Neural cell (in vitro differentiated cells): ENCODE measurements around the gene PSMB10. TPM values are rescaled to one million over a fixed set of nuclear protein-coding genes. Genes with fewer than 3 reads are reported as not detected.
"Not testable (repeated sequence)": the region's sequence is repeated elsewhere in the genome, so short reads cannot be mapped to it uniquely, and the experiment has no call there.

Source experiments
- H2AFZ ChIP-seq: fragments of 200-600, 300-800 bp; sonication (generic), shearing (Covaris generic); 2 replicates; pipeline ENCODE4 v1.6.0; 2014; ENCODE audit warnings: low read depth, mild to moderate bottlenecking, antibody characterized with exemption, low read length, moderate library complexity
- H3F3A ChIP-seq: fragments of 200-600 bp; shearing (Covaris generic); 2 replicates; pipeline ENCODE4 v1.6.1; 2016; ENCODE audit warnings: mild to moderate bottlenecking, moderate library complexity, mixed read lengths, antibody characterized with exemption, low read length; ENCODE audit not compliant: insufficient read depth, poor library complexity, severe bottlenecking
- H3K27ac ChIP-seq: fragments of 200-600, 300-800 bp; sonication (generic), shearing (Covaris generic); 2 replicates; pipeline ENCODE4 v1.5.1; 2014; ENCODE audit warnings: mild to moderate bottlenecking, low read length, moderate library complexity
- H3K27me3 ChIP-seq: fragments of 300-800, 200-600 bp; sonication (generic), shearing (Covaris generic); 2 replicates; pipeline ENCODE4 v1.6.0; 2014; ENCODE audit warnings: mild to moderate bottlenecking, low read depth, low read length, moderate library complexity; ENCODE audit not compliant: insufficient read depth
- H3K36me3 ChIP-seq: fragments of 300-800, 200-600 bp; sonication (generic), shearing (Covaris generic); 2 replicates; pipeline ENCODE4 v1.5.1; 2014; ENCODE audit warnings: mild to moderate bottlenecking, antibody characterized with exemption, low read length, moderate library complexity; ENCODE audit not compliant: insufficient read depth
- H3K4me2 ChIP-seq: fragments of 300-800, 200-600 bp; sonication (generic), shearing (Covaris generic); 2 replicates; pipeline ENCODE4 v1.6.0; 2014; ENCODE audit warnings: mild to moderate bottlenecking, low read length
- H3K4me3 ChIP-seq: fragments of 300-800, 200-600 bp; sonication (generic), shearing (Covaris generic); 2 replicates; pipeline ENCODE4 v1.5.1; 2014; ENCODE audit warnings: mild to moderate bottlenecking, low read length, moderate library complexity
- H3K79me2 ChIP-seq: fragments of 200-600 bp; shearing (Covaris generic); replicated peaks from 2 replicates; pipeline ENCODE4 v1.6.0; 2014; ENCODE audit warnings: mild to moderate bottlenecking, low read length, moderate library complexity; ENCODE audit not compliant: insufficient read depth
- H3K9ac ChIP-seq: fragments of 300-800, 200-600 bp; sonication (generic), shearing (Covaris generic); 2 replicates; pipeline ENCODE4 v1.6.1; 2016; ENCODE audit warnings: mild to moderate bottlenecking, low read length, mixed read lengths
- H3K9me2 ChIP-seq: fragments of 200-600 bp; shearing (Covaris generic); 2 replicates; pipeline ENCODE4 v1.6.1; 2016; ENCODE audit warnings: mild to moderate bottlenecking, low read length, mixed read lengths; ENCODE audit not compliant: insufficient read depth
- H3K9me3 ChIP-seq: fragments of 200-600, 300-800 bp; sonication (generic), shearing (Covaris generic); 2 replicates; pipeline ENCODE4 v1.6.1; 2016; ENCODE audit warnings: mild to moderate bottlenecking, mixed run types, low read length, moderate library complexity, mixed read lengths
- H4K20me1 ChIP-seq: fragments of 200-600 bp; shearing (Covaris generic); 2 replicates; pipeline ENCODE4 v1.6.1; 2016; ENCODE audit warnings: mild to moderate bottlenecking, mixed run types; ENCODE audit not compliant: insufficient read depth
- EP300 ChIP-seq: fragments of 450-650 bp; conservative IDR thresholded peaks from 2 replicates; pipeline ENCODE4 v1.6.1; 2014; ENCODE audit warnings: antibody characterized with exemption, mild to moderate bottlenecking, moderate library complexity; ENCODE audit not compliant: poor library complexity, severe bottlenecking
- EZH2 ChIP-seq: fragments of 200-600, 300-800 bp; shearing (Covaris generic), sonication (generic); IDR thresholded peaks from 2 replicates; pipeline ENCODE4 v1.6.1; 2014; ENCODE audit warnings: antibody characterized with exemption, low read length, borderline replicate concordance, mild to moderate bottlenecking; ENCODE audit not compliant: insufficient read depth, poor library complexity, severe bottlenecking
- MXI1 ChIP-seq: fragments of 450-650 bp; conservative IDR thresholded peaks from 2 replicates; pipeline ENCODE4 v1.6.1; 2014; ENCODE audit warnings: antibody characterized with exemption, mild to moderate bottlenecking; ENCODE audit not compliant: poor library complexity, severe bottlenecking
- POLR2AphosphoS5 ChIP-seq: IDR thresholded peaks from 2 replicates; pipeline ENCODE4 v1.6.1; 2012
- RAD21 ChIP-seq: fragments of 450-650 bp; conservative IDR thresholded peaks from 2 replicates; pipeline ENCODE4 v1.6.1; 2014; ENCODE audit warnings: antibody characterized with exemption, mild to moderate bottlenecking, moderate library complexity
- SMC3 ChIP-seq: fragments of 450-650 bp; conservative IDR thresholded peaks from 2 replicates; pipeline ENCODE4 v1.6.1; 2014; ENCODE audit warnings: antibody characterized with exemption, mild to moderate bottlenecking, moderate library complexity; ENCODE audit not compliant: poor library complexity
- TAF1 ChIP-seq: IDR thresholded peaks from 2 replicates; pipeline ENCODE4 v1.6.1; 2012; ENCODE audit warnings: low read depth
- polyA plus RNA-seq: library from polyadenylated mRNA; depleted of rRNA; stranded (reverse); fragments of >200 nt; gene quantifications from 2 replicates; pipeline ENCODE4 v1.2.3, GENCODE V29; 2014
- TF ChIP-seq, protein P1 (sequence below): fragments of 450-650 bp; IDR thresholded peaks from 2 replicates; pipeline ENCODE4 v1.5.1; 2014; ENCODE audit warnings: antibody characterized with exemption, mild to moderate bottlenecking, moderate library complexity; ENCODE audit not compliant: poor library complexity, severe bottlenecking
- TF ChIP-seq, protein P2 (sequence below): IDR thresholded peaks from 2 replicates; pipeline ENCODE4 v1.6.1; 2012; ENCODE audit warnings: borderline replicate concordance

PSMB10 gene
- polyA plus RNA-seq, 1 donor from 2014 or later: 46.4 TPM

DNA sequence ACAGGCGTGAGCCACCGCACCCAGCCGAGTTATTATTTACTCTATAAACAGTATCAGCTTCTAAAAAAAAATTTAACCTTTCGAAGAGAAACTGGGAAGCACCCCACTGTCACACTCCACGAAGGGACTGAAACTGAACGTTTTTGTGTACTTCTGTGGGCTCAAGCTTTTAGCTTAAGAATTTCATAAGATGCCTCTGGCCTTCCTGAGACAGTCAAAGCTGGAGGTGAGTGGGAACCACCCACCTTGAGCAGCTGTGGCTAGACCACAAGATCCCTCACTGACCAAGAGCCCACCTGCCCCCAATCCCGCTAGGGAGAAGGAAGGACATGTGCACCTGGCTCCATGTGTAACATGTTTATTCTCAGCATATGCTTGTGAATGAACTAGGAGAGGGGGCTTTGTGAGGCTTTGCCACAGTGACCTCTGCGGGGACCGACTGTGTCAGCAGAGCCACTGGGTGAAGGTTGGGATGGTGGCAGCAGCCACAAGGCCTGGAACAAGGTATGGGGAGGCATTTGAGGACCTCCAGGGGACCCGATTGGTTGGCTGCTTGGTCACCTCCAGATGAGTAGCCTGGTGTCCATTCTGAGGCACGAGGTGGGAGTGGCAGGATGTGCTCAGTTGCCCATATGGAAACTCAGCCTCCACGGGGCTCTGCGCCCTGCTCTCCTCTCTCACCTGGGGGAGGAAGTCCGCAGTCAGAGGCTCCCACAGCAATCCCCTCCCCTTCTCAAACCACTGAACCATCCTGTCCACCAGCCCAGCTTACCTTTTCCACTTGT lies 38.9 kb upstream of the PSMB10 start:
- H3K27me3 ChIP-seq: no peaks in the 10 kb centered on the region
- no peaks in the 10 kb centered on the region for H3F3A ChIP-seq
- H3K9me2 ChIP-seq: no peaks in the 10 kb centered on the region
- H3K79me2 ChIP-seq: no peaks in the 10 kb centered on the region
- no peak overlapping the region for H3K4me2 ChIP-seq
- H3K9ac ChIP-seq: no peak overlapping the region
- H3K4me3 ChIP-seq: no peak overlapping the region
- H3K9me3 ChIP-seq: no peaks in the 10 kb centered on the region
- no peaks in the 10 kb centered on the region for H3K36me3 ChIP-seq
- H2AFZ ChIP-seq: no peak overlapping the region
- TF ChIP-seq SMC3 (no peak), EP300 (no peak), RAD21 (no peak), TAF1 (no peak), MXI1 (no peak), EZH2 (no peak), POLR2AphosphoS5 (no peak)
- TF ChIP-seq, protein P1, sequence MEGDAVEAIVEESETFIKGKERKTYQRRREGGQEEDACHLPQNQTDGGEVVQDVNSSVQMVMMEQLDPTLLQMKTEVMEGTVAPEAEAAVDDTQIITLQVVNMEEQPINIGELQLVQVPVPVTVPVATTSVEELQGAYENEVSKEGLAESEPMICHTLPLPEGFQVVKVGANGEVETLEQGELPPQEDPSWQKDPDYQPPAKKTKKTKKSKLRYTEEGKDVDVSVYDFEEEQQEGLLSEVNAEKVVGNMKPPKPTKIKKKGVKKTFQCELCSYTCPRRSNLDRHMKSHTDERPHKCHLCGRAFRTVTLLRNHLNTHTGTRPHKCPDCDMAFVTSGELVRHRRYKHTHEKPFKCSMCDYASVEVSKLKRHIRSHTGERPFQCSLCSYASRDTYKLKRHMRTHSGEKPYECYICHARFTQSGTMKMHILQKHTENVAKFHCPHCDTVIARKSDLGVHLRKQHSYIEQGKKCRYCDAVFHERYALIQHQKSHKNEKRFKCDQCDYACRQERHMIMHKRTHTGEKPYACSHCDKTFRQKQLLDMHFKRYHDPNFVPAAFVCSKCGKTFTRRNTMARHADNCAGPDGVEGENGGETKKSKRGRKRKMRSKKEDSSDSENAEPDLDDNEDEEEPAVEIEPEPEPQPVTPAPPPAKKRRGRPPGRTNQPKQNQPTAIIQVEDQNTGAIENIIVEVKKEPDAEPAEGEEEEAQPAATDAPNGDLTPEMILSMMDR: no peak
- TF ChIP-seq, protein P2, sequence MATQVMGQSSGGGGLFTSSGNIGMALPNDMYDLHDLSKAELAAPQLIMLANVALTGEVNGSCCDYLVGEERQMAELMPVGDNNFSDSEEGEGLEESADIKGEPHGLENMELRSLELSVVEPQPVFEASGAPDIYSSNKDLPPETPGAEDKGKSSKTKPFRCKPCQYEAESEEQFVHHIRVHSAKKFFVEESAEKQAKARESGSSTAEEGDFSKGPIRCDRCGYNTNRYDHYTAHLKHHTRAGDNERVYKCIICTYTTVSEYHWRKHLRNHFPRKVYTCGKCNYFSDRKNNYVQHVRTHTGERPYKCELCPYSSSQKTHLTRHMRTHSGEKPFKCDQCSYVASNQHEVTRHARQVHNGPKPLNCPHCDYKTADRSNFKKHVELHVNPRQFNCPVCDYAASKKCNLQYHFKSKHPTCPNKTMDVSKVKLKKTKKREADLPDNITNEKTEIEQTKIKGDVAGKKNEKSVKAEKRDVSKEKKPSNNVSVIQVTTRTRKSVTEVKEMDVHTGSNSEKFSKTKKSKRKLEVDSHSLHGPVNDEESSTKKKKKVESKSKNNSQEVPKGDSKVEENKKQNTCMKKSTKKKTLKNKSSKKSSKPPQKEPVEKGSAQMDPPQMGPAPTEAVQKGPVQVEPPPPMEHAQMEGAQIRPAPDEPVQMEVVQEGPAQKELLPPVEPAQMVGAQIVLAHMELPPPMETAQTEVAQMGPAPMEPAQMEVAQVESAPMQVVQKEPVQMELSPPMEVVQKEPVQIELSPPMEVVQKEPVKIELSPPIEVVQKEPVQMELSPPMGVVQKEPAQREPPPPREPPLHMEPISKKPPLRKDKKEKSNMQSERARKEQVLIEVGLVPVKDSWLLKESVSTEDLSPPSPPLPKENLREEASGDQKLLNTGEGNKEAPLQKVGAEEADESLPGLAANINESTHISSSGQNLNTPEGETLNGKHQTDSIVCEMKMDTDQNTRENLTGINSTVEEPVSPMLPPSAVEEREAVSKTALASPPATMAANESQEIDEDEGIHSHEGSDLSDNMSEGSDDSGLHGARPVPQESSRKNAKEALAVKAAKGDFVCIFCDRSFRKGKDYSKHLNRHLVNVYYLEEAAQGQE: no peak
- H3K27ac ChIP-seq: no peak overlapping the region
- H4K20me1 ChIP-seq: no peaks in the 10 kb centered on the region

DNA sequence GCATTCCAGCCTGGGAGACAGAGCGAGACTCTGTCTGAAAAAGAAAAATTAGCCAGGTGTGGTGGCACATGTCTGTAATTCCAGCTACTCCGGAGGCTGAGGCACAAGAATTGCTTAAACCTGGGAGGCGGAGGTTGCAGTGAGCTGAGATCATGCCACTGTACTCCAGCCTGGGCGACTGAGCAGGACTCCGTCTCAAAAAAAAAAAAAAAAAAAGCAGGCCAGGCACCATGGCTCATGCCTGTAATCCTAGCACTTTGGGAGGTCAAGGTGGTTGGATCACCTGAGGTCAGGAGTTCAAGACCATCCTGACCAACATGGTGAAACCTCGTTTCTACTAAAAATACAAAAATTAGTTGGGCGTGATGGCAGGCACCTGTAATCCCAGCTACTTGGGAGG lies 35.6 kb upstream of the PSMB10 start:
- H3K79me2 ChIP-seq, H3K9ac ChIP-seq, H3K36me3 ChIP-seq, H3K9me3 ChIP-seq, H3K4me2 ChIP-seq, H3K27ac ChIP-seq, H2AFZ ChIP-seq, H3K9me2 ChIP-seq, H3F3A ChIP-seq, H3K4me3 ChIP-seq, H4K20me1 ChIP-seq: not testable (repeated sequence)
- H3K27me3 ChIP-seq: peaks cover 25% of the 10 kb centered on the region
